GM12878 (cell line): ENCODE data around the gene ZDHHC3. TPM values are rescaled to one million over a fixed set of nuclear protein-coding genes. Genes with fewer than 3 reads are reported as not detected.
"Not testable (repeated sequence)": the region's sequence is repeated elsewhere in the genome, so short reads cannot be mapped to it uniquely, and the experiment has no call there.

ENCODE experiments used
- ATAC-seq: fragments of 200-7000 bp; cut with Tn5 transposase; 3 replicates; pipeline ENCODE4 v1.9.1; 2020; ENCODE audit warnings: mild to moderate bottlenecking, moderate library complexity
- BruUV-seq: library from RNA; stranded (reverse); fragments of 400-500 nt; replicated peaks from 2 replicates; lab custom pipeline; 2021; lab: Mats Ljungman, UMichigan
- CTCF ChIA-PET: fragments of 300-600 bp; sonication (Branson Sonifier 250); formaldehyde crosslinking; extraction: SDS; loops from one replicate; lab custom pipeline; 2021; ENCODE audit warnings: inconsistent platforms; lab: Yijun Ruan, JAX
- POLR2A ChIA-PET: fragments of 350-600 bp; formaldehyde crosslinking; extraction: SDS; loops from one replicate; lab custom pipeline; 2021; ENCODE audit warnings: inconsistent platforms; lab: Charles Lee
- RAD21 ChIA-PET: fragments of 300-600 bp; sonication (Branson Sonifier 250); formaldehyde crosslinking; loops from one replicate; lab custom pipeline; 2023; ENCODE audit warnings: antibody characterized with exemption; ENCODE audit not compliant: unreplicated experiment; lab: Charles Lee
- SMC1A ChIA-PET: fragments of 300-600 bp; sonication (Branson Sonifier 250); formaldehyde crosslinking; loops from one replicate; lab custom pipeline; 2023; ENCODE audit not compliant: unreplicated experiment, uncharacterized antibody; lab: Charles Lee
- DNase-seq: peaks from one replicate; pipeline ENCODE4 v3.0.0-alpha.2; 2011; ENCODE audit warnings: low read depth, low spot score
- FAIRE-seq: peaks from 3 replicates; lab custom pipeline; 2011; peaks lifted over from hg19 to GRCh38; lab: Jason Lieb, UNC
- H2AFZ ChIP-seq: 2 replicates; pipeline ENCODE4 v1.6.0; 2011; ENCODE audit warnings: low read depth, low read length, control low read depth; ENCODE audit not compliant: control insufficient read depth
- H3K27ac ChIP-seq: 2 replicates; pipeline ENCODE4 v1.5.1; 2011; ENCODE audit warnings: control low read depth; ENCODE audit not compliant: control insufficient read depth, insufficient read depth
- H3K27me3 ChIP-seq, 2 experiments: replicated peaks in 1 of 2; 2 replicates each; pipeline versions ENCODE4 v1.6.0 to v1.6.1; 2011; ENCODE audit warnings: low read length in 1 of 2; ENCODE audit not compliant: control insufficient read depth in 2 of 2, insufficient read depth in 2 of 2
- H3K36me3 ChIP-seq, 2 experiments: 2 replicates each; pipeline ENCODE4 v1.5.1; 2011; ENCODE audit warnings: low read length in 1 of 2; ENCODE audit not compliant: control insufficient read depth in 2 of 2, insufficient read depth in 2 of 2
- H3K4me1 ChIP-seq: 2 replicates; pipeline ENCODE4 v1.6.1; 2011; ENCODE audit warnings: mild to moderate bottlenecking, low read length, moderate library complexity, mixed read lengths; ENCODE audit not compliant: control insufficient read depth, insufficient read depth
- H3K4me2 ChIP-seq: 2 replicates; pipeline ENCODE4 v1.6.0; 2011; ENCODE audit warnings: control low read depth; ENCODE audit not compliant: control insufficient read depth, insufficient read depth
- H3K4me3 ChIP-seq: fragments of 200-600 bp; sonication (generic); 2 replicates; pipeline ENCODE4 v1.5.1; 2016
- H3K79me2 ChIP-seq: 2 replicates; pipeline ENCODE4 v1.6.0; 2011; ENCODE audit warnings: low read length; ENCODE audit not compliant: control insufficient read depth, insufficient read depth
- H3K9ac ChIP-seq: 2 replicates; pipeline ENCODE4 v1.8.0; 2011; ENCODE audit warnings: low read length, control low read depth, mixed read lengths; ENCODE audit not compliant: control insufficient read depth, insufficient read depth
- H3K9me3 ChIP-seq: replicated peaks from 3 replicates; pipeline ENCODE4 v1.5.1; 2011; ENCODE audit warnings: mild to moderate bottlenecking, low read length; ENCODE audit not compliant: control insufficient read depth, insufficient read depth
- H4K20me1 ChIP-seq: 2 replicates; pipeline ENCODE4 v1.6.0; 2011; ENCODE audit not compliant: control insufficient read depth, insufficient read depth
- ETV6 ChIP-seq, 2 experiments: fragments of 450-650 bp in 1 of 2; IDR thresholded peaks in 1 of 2; conservative IDR thresholded peaks in 1 of 2; 2 replicates each; pipeline ENCODE4 v1.6.1; 2014; ENCODE audit warnings: antibody characterized with exemption in 1 of 2, borderline replicate concordance in 1 of 2, low read depth in 1 of 2, mild to moderate bottlenecking in 1 of 2, moderate library complexity in 1 of 2
- SMARCA5 ChIP-seq: fragments of 450-650 bp; IDR thresholded peaks from 2 replicates; pipeline ENCODE4 v1.6.1; 2017; ENCODE audit warnings: mild to moderate bottlenecking
- ZBTB11 ChIP-seq: fragments of 450-650 bp; formaldehyde crosslinking; IDR thresholded peaks from 2 replicates; pipeline ENCODE4 v1.5.0; 2022; ENCODE audit warnings: mild to moderate bottlenecking, missing genetic modification characterization
- WGBS: methylation state at CpG from one replicate; pipeline ENCODE4 v1.1.6; 2016; ENCODE audit warnings: low lambda C conversion rate; ENCODE audit not compliant: insufficient replicate concordance, insufficient coverage; ENCODE audit errors: missing lambda C conversion rate; 5-methylcytosine and 5-hydroxymethylcytosine counted together
- in situ Hi-C: fragments of 300-500 bp; cut with MboI; formaldehyde crosslinking; loops from 9 replicates; pipeline ENCODE4 v1.14.3; 2018; ENCODE audit warnings: mixed read lengths
- intact Hi-C: fragments of 100-400 bp; cut with micrococcal nuclease; formaldehyde crosslinking; loops from one replicate; pipeline ENCODE4 v1.14.2; 2022; ENCODE audit not compliant: unreplicated experiment
- polyA plus RNA-seq, 11 experiments: library from polyadenylated mRNA; depleted of rRNA in 4 of 11; unstranded in 6 of 11; stranded (reverse) in 5 of 11; fragments of >200 nt; fragmentation: Nextera tagmentation in 4 of 11; fragmentation: Illumina TruSeq in 1 of 11; extraction: Ambion mirVana in 4 of 11; extraction: Trizol in 1 of 11; gene quantifications; 1 replicate in 1 of 11; 2 replicates in 10 of 11; pipeline versions ENCODE4 v1.2.1 to v1.2.3, GENCODE V29; 2011 to 2016; ENCODE audit warnings: inconsistent platforms in 2 of 11, missing spikeins in 2 of 11, low read depth in 1 of 11
- total RNA-seq, 4 experiments: library from RNA; depleted of rRNA in 3 of 4; stranded (reverse); fragments of >200 nt in 3 of 4; fragmentation: Illumina TruSeq in 1 of 4; extraction: Trizol in 1 of 4; gene quantifications; 2 replicates each; pipeline versions ENCODE4 v1.2.1 to v1.2.3, GENCODE V29; 2013 to 2021
- TF ChIP-seq, protein P1 (sequence below): IDR thresholded peaks from 2 replicates; pipeline ENCODE4 v1.6.1; 2012; ENCODE audit warnings: improper control_type of control experiment, low read depth, low read length; ENCODE audit not compliant: insufficient replicate concordance

Gene ZDHHC3
- total and polyA plus RNA-seq, 10 of the 15 experiments (the other 5 are each of a cell fraction or from before 2014, with no cell fraction given), result 6.8 to 79.1 (median 40.8) TPM

- H3K9ac ChIP-seq, H3K4me1 ChIP-seq, H3K4me2 ChIP-seq, RAD21 ChIA-PET, intact Hi-C loops, in situ Hi-C loops, BruUV-seq, SMC1A ChIA-PET, H3K27me3 ChIP-seq, H3K4me3 ChIP-seq, H4K20me1 ChIP-seq, H2AFZ ChIP-seq, ATAC-seq, H3K79me2 ChIP-seq, H3K36me3 ChIP-seq, CTCF ChIA-PET, H3K9me3 ChIP-seq, FAIRE-seq, H3K27ac ChIP-seq, DNase-seq: not testable (repeated sequence)
- POLR2A ChIA-PET, result interaction anchor here (0.5 kb wide), 1 partner anchor 8 kb away, joined by 4 read pairs; no protein-coding TSS in a partner anchor
- WGBS, result 99% methylated on average over 4 of the region's 4 CpGs
These were observed 26.2 kb downstream of the ZDHHC3 start for GRCh38 chr3:44949770-44950169.

DNA sequence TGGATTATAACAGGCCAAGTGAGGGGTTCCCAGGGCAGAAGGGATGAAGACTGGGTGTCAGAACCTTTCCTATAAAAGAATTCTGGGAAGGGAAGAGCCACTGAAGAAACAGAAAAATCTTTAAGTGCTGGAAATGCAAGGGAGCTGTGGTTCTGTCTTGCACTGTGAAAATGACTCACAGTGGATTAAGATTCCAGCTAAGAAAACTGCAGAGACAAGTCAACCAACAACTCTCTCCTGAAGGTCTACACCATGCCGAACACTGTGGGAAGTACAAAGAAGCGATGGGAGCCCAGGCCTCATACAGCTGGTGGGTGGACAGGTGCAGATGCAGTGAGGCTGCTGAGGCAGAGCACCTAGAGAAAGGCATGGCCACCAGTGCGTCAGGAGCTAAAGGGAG, 27.7 kb downstream of the ZDHHC3 start:
- Histone ChIP-seq H4K20me1 (no peaks in the 10 kb centered on the region), H3K27ac (no peak overlapping the region), H3K4me1 (no peaks in the 10 kb centered on the region; the same call in 1 of the 2 replicates), H3K9ac (no peak overlapping the region), H3K36me3 (peaks cover 5 to 7% of the 10 kb centered on the region in 2 experiments), H2AFZ (no peak overlapping the region), H3K4me3 (no peak overlapping the region), H3K9me3 (no peaks in the 10 kb centered on the region), H3K27me3 (no peaks in the 10 kb centered on the region), H3K79me2 (no peaks in the 10 kb centered on the region), H3K4me2 (no peak overlapping the region)
- WGBS, result 100% methylated on average over 3 of the region's 3 CpGs
- intact Hi-C loops (no loop called here), in situ Hi-C loops (no loop called here)
- DNase-seq, result no peak
- no peak for ATAC-seq
- TF ChIP-seq ZBTB11 (CRISPR knock-in tag), result no peak
- TF ChIP-seq, protein P1, sequence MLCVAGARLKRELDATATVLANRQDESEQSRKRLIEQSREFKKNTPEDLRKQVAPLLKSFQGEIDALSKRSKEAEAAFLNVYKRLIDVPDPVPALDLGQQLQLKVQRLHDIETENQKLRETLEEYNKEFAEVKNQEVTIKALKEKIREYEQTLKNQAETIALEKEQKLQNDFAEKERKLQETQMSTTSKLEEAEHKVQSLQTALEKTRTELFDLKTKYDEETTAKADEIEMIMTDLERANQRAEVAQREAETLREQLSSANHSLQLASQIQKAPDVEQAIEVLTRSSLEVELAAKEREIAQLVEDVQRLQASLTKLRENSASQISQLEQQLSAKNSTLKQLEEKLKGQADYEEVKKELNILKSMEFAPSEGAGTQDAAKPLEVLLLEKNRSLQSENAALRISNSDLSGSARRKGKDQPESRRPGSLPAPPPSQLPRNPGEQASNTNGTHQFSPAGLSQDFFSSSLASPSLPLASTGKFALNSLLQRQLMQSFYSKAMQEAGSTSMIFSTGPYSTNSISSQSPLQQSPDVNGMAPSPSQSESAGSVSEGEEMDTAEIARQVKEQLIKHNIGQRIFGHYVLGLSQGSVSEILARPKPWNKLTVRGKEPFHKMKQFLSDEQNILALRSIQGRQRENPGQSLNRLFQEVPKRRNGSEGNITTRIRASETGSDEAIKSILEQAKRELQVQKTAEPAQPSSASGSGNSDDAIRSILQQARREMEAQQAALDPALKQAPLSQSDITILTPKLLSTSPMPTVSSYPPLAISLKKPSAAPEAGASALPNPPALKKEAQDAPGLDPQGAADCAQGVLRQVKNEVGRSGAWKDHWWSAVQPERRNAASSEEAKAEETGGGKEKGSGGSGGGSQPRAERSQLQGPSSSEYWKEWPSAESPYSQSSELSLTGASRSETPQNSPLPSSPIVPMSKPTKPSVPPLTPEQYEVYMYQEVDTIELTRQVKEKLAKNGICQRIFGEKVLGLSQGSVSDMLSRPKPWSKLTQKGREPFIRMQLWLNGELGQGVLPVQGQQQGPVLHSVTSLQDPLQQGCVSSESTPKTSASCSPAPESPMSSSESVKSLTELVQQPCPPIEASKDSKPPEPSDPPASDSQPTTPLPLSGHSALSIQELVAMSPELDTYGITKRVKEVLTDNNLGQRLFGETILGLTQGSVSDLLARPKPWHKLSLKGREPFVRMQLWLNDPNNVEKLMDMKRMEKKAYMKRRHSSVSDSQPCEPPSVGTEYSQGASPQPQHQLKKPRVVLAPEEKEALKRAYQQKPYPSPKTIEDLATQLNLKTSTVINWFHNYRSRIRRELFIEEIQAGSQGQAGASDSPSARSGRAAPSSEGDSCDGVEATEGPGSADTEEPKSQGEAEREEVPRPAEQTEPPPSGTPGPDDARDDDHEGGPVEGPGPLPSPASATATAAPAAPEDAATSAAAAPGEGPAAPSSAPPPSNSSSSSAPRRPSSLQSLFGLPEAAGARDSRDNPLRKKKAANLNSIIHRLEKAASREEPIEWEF, result no peak
- TF ChIP-seq SMARCA5, result no peak
- no peak for TF ChIP-seq ETV6 (conservative IDR thresholded peaks at IDR 0.05 in 1 of 2, IDR thresholded peaks at IDR 0.05 in 1 of 2; ENCODE audit: borderline replicate concordance in 1 of 2, low read depth in 1 of 2)
- CTCF ChIA-PET, result interaction anchor here (1.8 kb wide), 1 partner anchor 12 kb away, joined by 3 read pairs; no protein-coding TSS in a partner anchor
- POLR2A ChIA-PET, result no interaction called here
- no peak for FAIRE-seq
- RAD21 ChIA-PET, result no interaction called here
- SMC1A ChIA-PET, result no interaction called here
- BruUV-seq, result no TSS peak
